Astrocyte (in vitro differentiated cells and primary cell): ENCODE data around the gene CCL21. TPM values are rescaled to one million over a fixed set of nuclear protein-coding genes. Genes with fewer than 3 reads are reported as not detected.

Source experiments
- DNase-seq: peaks from one replicate; pipeline ENCODE4 v3.0.0-alpha.2; 2010; ENCODE audit warnings: low read depth
- FAIRE-seq: peaks from 2 replicates; lab custom pipeline; 2011; peaks lifted over from hg19 to GRCh38; lab: Jason Lieb, UNC
- H2AFZ ChIP-seq: 2 replicates; pipeline ENCODE4 v1.6.0; 2012; ENCODE audit warnings: low read depth, low read length, inconsistent platforms
- H3K27ac ChIP-seq: 2 replicates; pipeline ENCODE4 v1.5.1; 2011; ENCODE audit warnings: low read depth, low read length, inconsistent platforms
- H3K27me3 ChIP-seq: 2 replicates; pipeline ENCODE4 v1.6.0; 2011; ENCODE audit warnings: low read length, inconsistent platforms; ENCODE audit not compliant: insufficient read depth
- H3K36me3 ChIP-seq: 2 replicates; pipeline ENCODE4 v1.5.1; 2011; ENCODE audit warnings: low read length, inconsistent platforms; ENCODE audit not compliant: insufficient read depth
- H3K4me1 ChIP-seq: 2 replicates; pipeline ENCODE4 v1.5.1; 2011; ENCODE audit warnings: low read length, inconsistent platforms; ENCODE audit not compliant: insufficient read depth
- H3K4me2 ChIP-seq: 2 replicates; pipeline ENCODE4 v1.6.0; 2012; ENCODE audit warnings: low read length, inconsistent platforms
- H3K4me3 ChIP-seq: 2 replicates; pipeline ENCODE4 v1.5.1; 2011; ENCODE audit warnings: low read depth, mild to moderate bottlenecking, low read length, inconsistent platforms; ENCODE audit not compliant: insufficient read depth
- H3K79me2 ChIP-seq: 2 replicates; pipeline ENCODE4 v1.6.0; 2012; ENCODE audit warnings: mild to moderate bottlenecking, low read length, inconsistent platforms; ENCODE audit not compliant: insufficient read depth
- H3K9ac ChIP-seq: 2 replicates; pipeline ENCODE4 v1.6.0; 2012; ENCODE audit warnings: mild to moderate bottlenecking, low read length, inconsistent platforms
- H3K9me3 ChIP-seq: 2 replicates; pipeline ENCODE4 v1.5.1; 2012; ENCODE audit warnings: low read depth, mild to moderate bottlenecking, low read length, inconsistent platforms; ENCODE audit not compliant: insufficient read depth
- H4K20me1 ChIP-seq: 2 replicates; pipeline ENCODE4 v1.6.0; 2012; ENCODE audit warnings: low read length, inconsistent platforms; ENCODE audit not compliant: insufficient read depth
- H3K27ac Mint-ChIP-seq: one replicate; pipeline ENCODE4 v1.8.0; 2021; ENCODE audit warnings: mild to moderate bottlenecking, mixed read lengths; ENCODE audit not compliant: unreplicated experiment
- H3K27me3 Mint-ChIP-seq: one replicate; pipeline ENCODE4 v1.8.0; 2021; ENCODE audit warnings: low read depth, mixed read lengths; ENCODE audit not compliant: unreplicated experiment
- H3K36me3 Mint-ChIP-seq: one replicate; pipeline ENCODE4 v1.8.0; 2021; ENCODE audit warnings: low read depth, mixed read lengths; ENCODE audit not compliant: unreplicated experiment
- H3K4me1 Mint-ChIP-seq: one replicate; pipeline ENCODE4 v1.8.0; 2021; ENCODE audit warnings: low read depth, mixed read lengths; ENCODE audit not compliant: unreplicated experiment
- H3K4me3 Mint-ChIP-seq: one replicate; pipeline ENCODE4 v1.8.0; 2021; ENCODE audit warnings: mild to moderate bottlenecking, moderate library complexity, mixed read lengths; ENCODE audit not compliant: unreplicated experiment
- H3K9me3 Mint-ChIP-seq: one replicate; pipeline ENCODE4 v1.8.0; 2021; ENCODE audit warnings: mild to moderate bottlenecking, mixed read lengths; ENCODE audit not compliant: unreplicated experiment
- CTCF ChIP-seq: IDR thresholded peaks from 2 replicates; pipeline ENCODE4 v1.5.1; 2011; ENCODE audit warnings: low read depth, mild to moderate bottlenecking, inconsistent platforms, low read length, moderate library complexity; ENCODE audit not compliant: insufficient read depth
- EZH2 ChIP-seq: IDR thresholded peaks from 2 replicates; pipeline ENCODE4 v1.6.1; 2012; ENCODE audit warnings: mild to moderate bottlenecking, low read length, inconsistent platforms; ENCODE audit not compliant: insufficient read depth
- total RNA-seq: library from RNA; stranded (reverse); gene quantifications from 2 replicates; pipeline ENCODE4 v1.2.1, GENCODE V29; 2021

CCL21 gene
- total RNA-seq, 1 donor from 2014 or later = not detected

- Histone ChIP-seq H3K36me3 (no peaks in the 10 kb centered on the region), H3K9me3 (no peaks in the 10 kb centered on the region), H3K27me3 (no peaks in the 10 kb centered on the region), H3K4me2 (no peak overlapping the region), H3K79me2 (peaks cover 14% of the 10 kb centered on the region), H4K20me1 (peaks cover 21% of the 10 kb centered on the region), H3K4me3 (no peak overlapping the region), H3K27ac (no peak overlapping the region), H3K9ac (no peak overlapping the region), H3K4me1 (peaks cover 7% of the 10 kb centered on the region), H2AFZ (no peak overlapping the region)
- no peak overlapping the region for H3K4me3 Mint-ChIP-seq
- peaks cover 24% of the 10 kb centered on the region for H3K36me3 Mint-ChIP-seq
- H3K27me3 Mint-ChIP-seq = no peaks in the 10 kb centered on the region
- FAIRE-seq = no peak
- H3K27ac Mint-ChIP-seq = no peak overlapping the region
- no peaks in the 10 kb centered on the region for H3K4me1 Mint-ChIP-seq
- TF ChIP-seq CTCF (no peak), EZH2 (no peak)
- H3K9me3 Mint-ChIP-seq = peaks cover 5% of the 10 kb centered on the region
- DNase-seq = no peak
Observed at GRCh38 chr9:34669809-34670562, 40.0 kb downstream of the CCL21 start.

GRCh38 chr9:34665381-34666250, 44.3 kb downstream of the CCL21 start:
- peak overlapping the region; percentile 94 for H3K27ac ChIP-seq

More at GRCh38 chr9:34665381-34666250, 44.3 kb downstream of the CCL21 start:
- Histone ChIP-seq H3K27me3 (no peaks in the 10 kb centered on the region), H3K9ac (peak overlapping the region; percentile 96), H3K9me3 (no peaks in the 10 kb centered on the region), H3K4me1 (peaks cover 12% of the 10 kb centered on the region), H4K20me1 (peaks cover 17% of the 10 kb centered on the region), H3K4me3 (peak overlapping the region; percentile 89), H3K79me2 (peaks cover 14% of the 10 kb centered on the region), H3K36me3 (no peaks in the 10 kb centered on the region), H3K4me2 (peak overlapping the region; percentile 99), H2AFZ (peak overlapping the region; percentile 95)
- FAIRE-seq = peak; percentile 90
- Mint-ChIP-seq H3K36me3 (peaks cover 34% of the 10 kb centered on the region), H3K27me3 (no peaks in the 10 kb centered on the region), H3K4me1 (peaks cover 2% of the 10 kb centered on the region), H3K27ac (peak overlapping the region; percentile 90), H3K4me3 (peak overlapping the region; percentile 89), H3K9me3 (peaks cover 4% of the 10 kb centered on the region)
- peak; percentile 87 for DNase-seq
- TF ChIP-seq CTCF (no peak), EZH2 (no peak)
